SU-DHL-6 (cell line): Measurements from ENCODE around the gene MT1E.

Experiments used
- EZH2phosphoT487 ChIP-seq: fragments of 200-600 bp; sonication (generic), shearing (Covaris generic); conservative IDR thresholded peaks from 2 replicates; pipeline ENCODE4 v1.6.1; 2018; ENCODE audit warnings: mild to moderate bottlenecking, antibody characterized with exemption, low read length, moderate library complexity, mixed read lengths
- TF ChIP-seq, protein P1 (sequence below): fragments of 200-600 bp; sonication (generic); IDR thresholded peaks from one replicate; pipeline ENCODE4 v1.5.1; 2017; ENCODE audit warnings: antibody characterized with exemption, mild to moderate bottlenecking, low read length, moderate library complexity; ENCODE audit not compliant: insufficient read depth, poor library complexity, severe bottlenecking

DNA sequence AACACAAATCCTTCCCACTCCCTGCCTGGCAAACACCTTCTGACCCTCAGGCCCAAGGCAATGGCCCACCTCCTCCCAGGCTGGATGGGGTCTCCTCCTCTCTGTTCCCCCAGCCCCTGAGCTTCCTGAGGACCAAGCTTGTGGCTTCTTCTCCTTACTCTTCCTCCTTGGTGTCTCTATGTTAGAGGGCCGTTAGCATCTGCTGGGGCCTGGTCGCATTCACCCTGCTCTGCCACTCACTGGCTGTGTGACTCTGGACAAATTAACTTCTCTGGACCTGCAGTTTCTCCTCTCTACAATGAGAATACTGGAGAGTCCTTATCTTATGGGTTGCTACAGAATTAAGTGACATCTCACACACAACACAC, 17.9 kb upstream of the MT1E start:
- TF ChIP-seq, protein P1, sequence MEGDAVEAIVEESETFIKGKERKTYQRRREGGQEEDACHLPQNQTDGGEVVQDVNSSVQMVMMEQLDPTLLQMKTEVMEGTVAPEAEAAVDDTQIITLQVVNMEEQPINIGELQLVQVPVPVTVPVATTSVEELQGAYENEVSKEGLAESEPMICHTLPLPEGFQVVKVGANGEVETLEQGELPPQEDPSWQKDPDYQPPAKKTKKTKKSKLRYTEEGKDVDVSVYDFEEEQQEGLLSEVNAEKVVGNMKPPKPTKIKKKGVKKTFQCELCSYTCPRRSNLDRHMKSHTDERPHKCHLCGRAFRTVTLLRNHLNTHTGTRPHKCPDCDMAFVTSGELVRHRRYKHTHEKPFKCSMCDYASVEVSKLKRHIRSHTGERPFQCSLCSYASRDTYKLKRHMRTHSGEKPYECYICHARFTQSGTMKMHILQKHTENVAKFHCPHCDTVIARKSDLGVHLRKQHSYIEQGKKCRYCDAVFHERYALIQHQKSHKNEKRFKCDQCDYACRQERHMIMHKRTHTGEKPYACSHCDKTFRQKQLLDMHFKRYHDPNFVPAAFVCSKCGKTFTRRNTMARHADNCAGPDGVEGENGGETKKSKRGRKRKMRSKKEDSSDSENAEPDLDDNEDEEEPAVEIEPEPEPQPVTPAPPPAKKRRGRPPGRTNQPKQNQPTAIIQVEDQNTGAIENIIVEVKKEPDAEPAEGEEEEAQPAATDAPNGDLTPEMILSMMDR: no peak
- TF ChIP-seq EZH2phosphoT487: no peak
